HL-60 (cell line): Measurements from ENCODE around the gene SPINK1.

Experiments
- CTCF ChIP-seq: IDR thresholded peaks from one replicate; pipeline ENCODE4 v1.5.1; 2011; ENCODE audit warnings: low read length, control low read depth, inconsistent platforms; ENCODE audit not compliant: insufficient read depth
- POLR2AphosphoS5 ChIP-seq: IDR thresholded peaks from 2 replicates; pipeline ENCODE4 v1.6.1; 2012; ENCODE audit warnings: low read depth

GRCh38 chr5:147818290-147818689, 13.2 kb downstream of the SPINK1 start:
- TF ChIP-seq CTCF (no peak), POLR2AphosphoS5 (no peak)
